HCT116 (cell line): ENCODE data around the gene USP46. TPM values are rescaled to one million over a fixed set of nuclear protein-coding genes. Genes with fewer than 3 reads are reported as not detected.
A peak's percentile ranks its signal among the peaks of the same experiment; 100 is the strongest.

Experiments used
- ATAC-seq: fragments of 200-7000 bp; cut with Tn5 transposase; 2 replicates; pipeline ENCODE4 v1.9.1; 2020; ENCODE audit warnings: mild to moderate bottlenecking, moderate library complexity
- Bru-seq: library from RNA; stranded (reverse); fragments of 400-500 nt; gene quantifications from one replicate; lab custom pipeline; 2021; lab: Mats Ljungman, UMichigan
- BruChase-seq, 2 experiments: library from RNA; stranded (reverse); fragments of 400-500 nt; gene quantifications; one replicate each; lab custom pipeline; 2021; lab: Mats Ljungman, UMichigan
- BruUV-seq: library from RNA; stranded (reverse); fragments of 400-500 nt; replicated peaks from 2 replicates; lab custom pipeline; 2021; lab: Mats Ljungman, UMichigan
- CTCF ChIA-PET: fragments of 300-600 bp; sonication (Branson Sonifier 250); formaldehyde crosslinking; loops from one replicate; lab custom pipeline; 2021; ENCODE audit warnings: antibody characterized with exemption; lab: Charles Lee
- POLR2A ChIA-PET: fragments of 300-600, 350-600 bp; sonication (Branson Sonifier 250); formaldehyde crosslinking; loops from one replicate; lab custom pipeline; 2021; ENCODE audit warnings: antibody characterized with exemption; lab: Charles Lee
- RAD21 ChIA-PET, 2 experiments: fragments of 300-600 bp; sonication (Branson Sonifier 250); formaldehyde crosslinking; loops; one replicate each; lab custom pipeline; 2023; ENCODE audit warnings: low total read pairs in 2 of 2; ENCODE audit not compliant: uncharacterized antibody in 2 of 2, unreplicated experiment in 2 of 2, low non-redundant PET in 1 of 2; lab: Charles Lee
- DNase-seq: peaks from one replicate; pipeline ENCODE4 v3.0.0-alpha.2; 2010; ENCODE audit warnings: low read depth, low spot score
- H2AFZ ChIP-seq: fragments of 200-600 bp; shearing (Covaris generic), sonication (generic); 2 replicates; pipeline ENCODE4 v1.6.1; 2017; ENCODE audit warnings: low read depth, mixed run types, mixed read lengths, antibody characterized with exemption, low read length; ENCODE audit not compliant: poor library complexity, severe bottlenecking
- H3K27ac ChIP-seq: 2 replicates; pipeline ENCODE4 v1.5.1; 2012; ENCODE audit warnings: low read depth, low read length
- H3K27me3 ChIP-seq: fragments of 200-600 bp; sonication (generic); 2 replicates; pipeline ENCODE4 v1.6.1; 2016; ENCODE audit warnings: mixed run types, low read length, mixed read lengths; ENCODE audit not compliant: insufficient read depth
- H3K36me3 ChIP-seq, 2 experiments: fragments of 200-500 bp in 1 of 2; fragments of 200-600 bp in 1 of 2; sonication (Bioruptor generic) in 1 of 2; sonication (generic) in 1 of 2; 2 replicates each; pipeline versions ENCODE4 v1.5.1 to v1.6.1; 2014 to 2016; ENCODE audit warnings: low read length in 2 of 2, inconsistent platforms in 1 of 2, mixed read lengths in 1 of 2, mixed run types in 1 of 2; ENCODE audit not compliant: insufficient read depth in 2 of 2, control insufficient read depth in 1 of 2
- H3K4me1 ChIP-seq, 2 experiments: fragments of 200-600 bp in 1 of 2; sonication (generic) in 1 of 2; 2 replicates each; pipeline versions ENCODE4 v1.5.1 to v1.6.1; 2012 to 2017; ENCODE audit warnings: low read length in 2 of 2, inconsistent platforms in 1 of 2, mild to moderate bottlenecking in 1 of 2, mixed read lengths in 1 of 2, mixed run types in 1 of 2, moderate library complexity in 1 of 2; ENCODE audit not compliant: insufficient read depth in 2 of 2, control insufficient read depth in 1 of 2
- H3K4me2 ChIP-seq: fragments of 200-600 bp; sonication (generic); 2 replicates; pipeline ENCODE4 v1.6.1; 2017; ENCODE audit warnings: mixed run types, low read length, mixed read lengths
- H3K4me3 ChIP-seq, 2 experiments: fragments of 200-600 bp in 1 of 2; sonication (generic) in 1 of 2; replicated peaks in 1 of 2; 2 replicates each; pipeline ENCODE4 v1.5.1; 2011 to 2016; ENCODE audit warnings: low read length in 2 of 2, control low read depth in 1 of 2, low read depth in 1 of 2, mild to moderate bottlenecking in 1 of 2, mixed read lengths in 1 of 2, mixed run types in 1 of 2
- H3K79me2 ChIP-seq: fragments of 200-600 bp; sonication (generic); 2 replicates; pipeline ENCODE4 v1.6.1; 2017; ENCODE audit warnings: mild to moderate bottlenecking, mixed run types, low read length, moderate library complexity, mixed read lengths; ENCODE audit not compliant: insufficient read depth
- H3K9ac ChIP-seq: fragments of 200-600 bp; sonication (generic); 2 replicates; pipeline ENCODE4 v1.6.1; 2016; ENCODE audit warnings: low read length, mixed read lengths
- H3K9me2 ChIP-seq: fragments of 200-600 bp; sonication (generic), shearing (Covaris generic); 2 replicates; pipeline ENCODE4 v1.6.1; 2017; ENCODE audit warnings: mixed run types, mild to moderate bottlenecking, moderate library complexity; ENCODE audit not compliant: insufficient read depth
- H3K9me3 ChIP-seq, 2 experiments: fragments of 200-500 bp in 1 of 2; fragments of 200-600 bp in 1 of 2; sonication (Bioruptor generic) in 1 of 2; sonication (generic) in 1 of 2; 2 replicates each; pipeline ENCODE4 v1.6.1; 2014 to 2017; ENCODE audit warnings: low read length in 2 of 2, mixed read lengths in 2 of 2, inconsistent platforms in 1 of 2, low read depth in 1 of 2, mild to moderate bottlenecking in 1 of 2, mixed run types in 1 of 2, moderate library complexity in 1 of 2; ENCODE audit not compliant: control insufficient read depth in 1 of 2, insufficient read depth in 1 of 2
- H4K20me1 ChIP-seq: fragments of 200-600 bp; sonication (generic), shearing (Covaris generic); 2 replicates; pipeline ENCODE4 v1.6.1; 2017; ENCODE audit warnings: mixed run types, mild to moderate bottlenecking, moderate library complexity; ENCODE audit not compliant: insufficient read depth
- CBX3 ChIP-seq: IDR thresholded peaks from 2 replicates; pipeline ENCODE4 v1.6.1; 2012; ENCODE audit warnings: low read depth
- CEBPB ChIP-seq: IDR thresholded peaks from 2 replicates; pipeline ENCODE4 v1.6.1; 2012; ENCODE audit warnings: low read depth
- ELF1 ChIP-seq: IDR thresholded peaks from 2 replicates; pipeline ENCODE4 v1.6.1; 2012; ENCODE audit warnings: low read depth, borderline replicate concordance
- EZH2phosphoT487 ChIP-seq: fragments of 200-600 bp; IDR thresholded peaks from 2 replicates; pipeline ENCODE4 v1.6.1; 2018; ENCODE audit warnings: antibody characterized with exemption, borderline replicate concordance
- JUND ChIP-seq: IDR thresholded peaks from 2 replicates; pipeline ENCODE4 v1.6.1; 2012
- POLR2A ChIP-seq: IDR thresholded peaks from 2 replicates; pipeline ENCODE4 v1.7.0; 2011; ENCODE audit warnings: borderline replicate concordance; ENCODE audit not compliant: insufficient read depth, insufficient read length; ENCODE audit errors: extremely low read depth
- POLR2AphosphoS5 ChIP-seq: IDR thresholded peaks from 2 replicates; pipeline ENCODE4 v1.6.1; 2011; ENCODE audit warnings: mild to moderate bottlenecking, low read depth, low read length, moderate library complexity
- SIN3A ChIP-seq: IDR thresholded peaks from 2 replicates; pipeline ENCODE4 v1.6.1; 2012; ENCODE audit warnings: low read depth
- SP1 ChIP-seq: IDR thresholded peaks from 2 replicates; pipeline ENCODE4 v1.6.1; 2012; ENCODE audit warnings: low read depth
- YY1 ChIP-seq: IDR thresholded peaks from 2 replicates; pipeline ENCODE4 v1.6.1; 2011; ENCODE audit warnings: low read length, low read depth, moderate library complexity, mild to moderate bottlenecking; ENCODE audit not compliant: insufficient replicate concordance; ENCODE audit errors: extremely low read depth
- ZFX ChIP-seq: fragments of 450-650 bp; IDR thresholded peaks from 2 replicates; pipeline ENCODE4 v1.6.1; 2017
- intact Hi-C: fragments of 100-400 bp; cut with micrococcal nuclease; formaldehyde crosslinking; loops from 2 replicates; pipeline ENCODE4 v1.10.0; 2022
- long read RNA-seq: library from polyadenylated mRNA; unstranded; transcript quantifications from one replicate; pipeline ENCODE4 v2.0.0, GENCODE V29; 2021; ENCODE audit not compliant: unreplicated experiment
- polyA plus RNA-seq: library from polyadenylated mRNA; unstranded; fragments of >200 nt; gene quantifications from 2 replicates; pipeline ENCODE4 v1.2.1, GENCODE V29; 2012; ENCODE audit warnings: missing spikeins
- total RNA-seq: library from RNA; stranded (reverse); gene quantifications from one replicate; pipeline ENCODE4 v1.2.1, GENCODE V29; 2021; ENCODE audit not compliant: unreplicated experiment
- TF ChIP-seq, protein P1 (sequence below): IDR thresholded peaks from 2 replicates; pipeline ENCODE4 v1.6.1; 2012
- TF ChIP-seq, protein P2 (sequence below): IDR thresholded peaks from 2 replicates; pipeline ENCODE4 v1.6.1; 2012; ENCODE audit warnings: low read depth

The USP46 gene, protein sequence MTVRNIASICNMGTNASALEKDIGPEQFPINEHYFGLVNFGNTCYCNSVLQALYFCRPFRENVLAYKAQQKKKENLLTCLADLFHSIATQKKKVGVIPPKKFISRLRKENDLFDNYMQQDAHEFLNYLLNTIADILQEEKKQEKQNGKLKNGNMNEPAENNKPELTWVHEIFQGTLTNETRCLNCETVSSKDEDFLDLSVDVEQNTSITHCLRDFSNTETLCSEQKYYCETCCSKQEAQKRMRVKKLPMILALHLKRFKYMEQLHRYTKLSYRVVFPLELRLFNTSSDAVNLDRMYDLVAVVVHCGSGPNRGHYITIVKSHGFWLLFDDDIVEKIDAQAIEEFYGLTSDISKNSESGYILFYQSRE
- total RNA-seq (36.6 TPM), Bru-seq, nascent RNA (percentile 74 among the genes with signal in this experiment), BruChase-seq, experiment 1, labeled RNA remaining after a 6-hour chase (percentile 89 among the genes with signal in this experiment), BruChase-seq, experiment 2, labeled RNA remaining after a 2-hour chase (percentile 83 among the genes with signal in this experiment)
- 10.7 and 12.6 TPM in 2 replicates for polyA plus RNA-seq
- long read RNA-seq, full-length matches to known transcripts: 51 of 69 reads
- long read RNA-seq, partial matches to known transcripts: 4 of 69 reads
- long read RNA-seq, other reads (novel, unspliced or antisense): 14 of 69 reads

DNA sequence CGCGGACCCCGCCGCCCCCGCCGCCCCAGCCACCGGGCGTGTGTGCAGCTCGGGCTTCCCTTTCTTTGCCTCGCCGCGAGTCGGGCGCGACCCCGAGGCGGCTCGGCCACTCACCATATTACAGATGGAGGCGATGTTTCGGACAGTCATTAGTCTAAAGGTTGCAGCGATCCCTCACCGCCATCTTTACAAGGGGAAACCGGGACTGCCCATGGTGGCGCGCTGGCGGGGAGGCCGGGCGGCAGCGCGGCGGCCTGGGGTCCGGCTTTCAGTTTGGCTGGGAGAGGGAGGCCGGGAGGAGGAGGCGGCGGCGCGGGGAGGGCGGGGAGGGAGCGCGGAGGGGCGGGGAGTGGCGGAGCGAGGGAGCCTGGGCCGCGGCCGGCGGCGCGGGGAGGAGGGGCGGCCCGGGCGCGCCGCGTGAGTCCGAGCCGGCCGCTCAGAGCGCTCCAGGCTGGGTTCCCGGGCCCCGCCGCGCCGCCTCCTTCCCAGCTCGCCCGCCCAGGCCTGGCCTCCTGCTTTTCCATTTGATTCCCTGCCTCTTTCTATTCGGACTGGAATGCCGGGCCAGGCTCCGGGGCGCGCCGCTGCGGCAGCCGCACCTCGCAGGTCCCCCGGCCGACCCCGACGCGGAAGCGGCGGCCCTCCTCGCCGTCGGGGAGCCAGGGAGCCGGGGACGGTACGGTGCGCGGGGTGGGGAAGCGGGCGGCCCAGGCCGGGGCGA is at the start of gene USP46:
USP46 (minus strand) TSS at position 301 of the 721 bp plus-strand sequence; CDS start at position 150, 151 bp downstream.
- RAD21 ChIA-PET: no interaction called here
- intact Hi-C loops: no loop called here
- peak within 1 kb of the TSS; percentile 83 for H3K4me2 ChIP-seq
- no TSS peak for BruUV-seq
- POLR2A ChIA-PET: interaction anchor here (0.7 to 1.0 kb wide), 2 partner anchors 16 to 113 kb away, joined by 3 read pairs; no protein-coding TSS in a partner anchor
- H3K79me2 ChIP-seq: peaks cover 43% of the 10 kb centered on the region
- H3K9me2 ChIP-seq: no peaks in the 10 kb centered on the region
- DNase-seq: peak; percentile 15
- CTCF ChIA-PET: no interaction called here
- peak within 1 kb of the TSS; percentile 78 for H3K9ac ChIP-seq
- H2AFZ ChIP-seq: no peak within 1 kb of the TSS
- H3K4me1 ChIP-seq: peaks cover 19 to 43% of the 10 kb centered on the region in 2 experiments
- H3K27ac ChIP-seq: peak within 1 kb of the TSS; percentile 92
- no peaks in the 10 kb centered on the region for H4K20me1 ChIP-seq
- no peaks in the 10 kb centered on the region for H3K9me3 ChIP-seq
- no peaks in the 10 kb centered on the region for H3K36me3 ChIP-seq
- TF ChIP-seq ELF1 (no peak), CEBPB (no peak), SP1 (no peak), EZH2phosphoT487 (no peak), POLR2AphosphoS5 (peak; percentile 81), JUND (no peak), POLR2A (peak; percentile 57), CBX3 (no peak), YY1 (peak; percentile 42), ZFX (peak; percentile 90), SIN3A (0 out of 2 replicates have a peak, but pooled peaks have one; percentile 51)
- TF ChIP-seq, protein P1, sequence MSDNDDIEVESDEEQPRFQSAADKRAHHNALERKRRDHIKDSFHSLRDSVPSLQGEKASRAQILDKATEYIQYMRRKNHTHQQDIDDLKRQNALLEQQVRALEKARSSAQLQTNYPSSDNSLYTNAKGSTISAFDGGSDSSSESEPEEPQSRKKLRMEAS: peak; percentile 42; the same call in 1 of the 2 replicates
- TF ChIP-seq, protein P2, sequence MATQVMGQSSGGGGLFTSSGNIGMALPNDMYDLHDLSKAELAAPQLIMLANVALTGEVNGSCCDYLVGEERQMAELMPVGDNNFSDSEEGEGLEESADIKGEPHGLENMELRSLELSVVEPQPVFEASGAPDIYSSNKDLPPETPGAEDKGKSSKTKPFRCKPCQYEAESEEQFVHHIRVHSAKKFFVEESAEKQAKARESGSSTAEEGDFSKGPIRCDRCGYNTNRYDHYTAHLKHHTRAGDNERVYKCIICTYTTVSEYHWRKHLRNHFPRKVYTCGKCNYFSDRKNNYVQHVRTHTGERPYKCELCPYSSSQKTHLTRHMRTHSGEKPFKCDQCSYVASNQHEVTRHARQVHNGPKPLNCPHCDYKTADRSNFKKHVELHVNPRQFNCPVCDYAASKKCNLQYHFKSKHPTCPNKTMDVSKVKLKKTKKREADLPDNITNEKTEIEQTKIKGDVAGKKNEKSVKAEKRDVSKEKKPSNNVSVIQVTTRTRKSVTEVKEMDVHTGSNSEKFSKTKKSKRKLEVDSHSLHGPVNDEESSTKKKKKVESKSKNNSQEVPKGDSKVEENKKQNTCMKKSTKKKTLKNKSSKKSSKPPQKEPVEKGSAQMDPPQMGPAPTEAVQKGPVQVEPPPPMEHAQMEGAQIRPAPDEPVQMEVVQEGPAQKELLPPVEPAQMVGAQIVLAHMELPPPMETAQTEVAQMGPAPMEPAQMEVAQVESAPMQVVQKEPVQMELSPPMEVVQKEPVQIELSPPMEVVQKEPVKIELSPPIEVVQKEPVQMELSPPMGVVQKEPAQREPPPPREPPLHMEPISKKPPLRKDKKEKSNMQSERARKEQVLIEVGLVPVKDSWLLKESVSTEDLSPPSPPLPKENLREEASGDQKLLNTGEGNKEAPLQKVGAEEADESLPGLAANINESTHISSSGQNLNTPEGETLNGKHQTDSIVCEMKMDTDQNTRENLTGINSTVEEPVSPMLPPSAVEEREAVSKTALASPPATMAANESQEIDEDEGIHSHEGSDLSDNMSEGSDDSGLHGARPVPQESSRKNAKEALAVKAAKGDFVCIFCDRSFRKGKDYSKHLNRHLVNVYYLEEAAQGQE: no peak
- TF ChIP-seq, all 23 proteins: peak for 6
- Histone ChIP-seq H3K4me3 (peak within 1 kb of the TSS; percentile 67 to 75), H3K27me3 (no peaks in the 10 kb centered on the region)
- peak; percentile 88 for ATAC-seq
